HG03342 (cell line): ENCODE results near the gene PKIB.
"Not testable (repeated sequence)": the region's sequence is repeated elsewhere in the genome, so short reads cannot be mapped to it uniquely, and the experiment has no call there.

Experiments
- ATAC-seq: cut with Tn5 transposase; IDR thresholded peaks from one replicate; pipeline ENCODE4 v1.9.1; 2021; ENCODE audit warnings: mild to moderate bottlenecking, moderate library complexity; ENCODE audit not compliant: unreplicated experiment

The PKIB gene

GRCh38 chr6:122736616-122737015 is 126.4 kb downstream of the PKIB start:
- ATAC-seq = no peak

DNA sequence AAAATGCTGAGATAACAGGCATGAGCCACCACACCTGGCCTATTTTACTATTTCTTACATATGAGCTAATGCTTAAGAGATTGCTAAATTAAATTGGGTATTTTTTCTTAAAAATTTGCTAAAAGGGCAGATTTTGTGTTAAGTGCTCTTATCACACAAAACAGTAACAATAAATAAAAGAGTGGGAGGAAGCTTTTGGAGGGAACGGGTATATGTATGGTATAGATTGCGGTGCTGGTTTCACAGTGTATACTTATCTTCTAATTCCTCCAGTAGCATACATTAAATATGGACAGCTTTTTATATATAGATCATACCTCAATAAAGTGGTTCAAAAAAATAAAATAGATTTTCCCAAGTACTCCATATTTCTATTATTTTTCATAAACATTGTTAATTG is 129.9 kb downstream of the PKIB start:
- ATAC-seq = no peak

DNA sequence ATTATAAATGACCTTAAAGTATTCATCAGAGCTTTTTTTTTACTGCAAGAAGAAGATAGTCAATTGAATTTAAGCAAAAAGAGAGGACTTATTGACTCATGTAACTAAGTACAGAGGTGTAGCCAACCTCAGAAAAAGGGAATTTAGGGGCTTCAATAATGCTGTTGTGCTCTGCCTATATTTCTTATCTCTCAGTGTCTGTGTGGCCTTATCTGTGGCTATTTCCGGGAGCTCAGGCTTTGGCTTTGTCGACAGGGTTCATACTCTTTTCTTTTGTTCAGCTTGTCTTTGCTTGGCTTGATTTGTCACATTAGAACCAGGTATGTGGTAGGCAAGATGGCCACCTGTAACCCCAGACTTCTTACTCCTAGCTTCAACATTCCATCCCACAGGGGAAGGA is 130.7 kb downstream of the PKIB start:
- no peak for ATAC-seq

DNA sequence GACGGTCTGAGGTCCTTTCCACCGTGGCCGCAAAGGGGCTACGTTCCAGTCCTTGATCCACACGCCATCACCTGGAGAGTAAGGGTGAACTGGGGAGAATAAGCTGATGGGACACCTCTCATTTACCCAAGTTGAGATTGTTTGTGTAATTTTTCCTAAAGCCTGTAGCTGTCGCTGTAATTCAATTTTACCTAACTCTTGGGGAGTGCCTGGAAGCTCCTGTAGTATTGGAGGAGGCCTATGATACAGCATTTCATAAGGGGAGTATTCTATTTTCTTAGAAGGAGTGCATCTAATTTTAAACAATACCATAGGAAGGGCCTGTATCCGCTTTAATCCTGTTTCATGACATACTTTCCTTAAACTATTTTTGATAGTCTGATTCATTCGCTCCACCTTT is 134.0 kb downstream of the PKIB start:
- not testable (repeated sequence) for ATAC-seq

GRCh38 chr6:122744856-122745255 is 134.7 kb downstream of the PKIB start:
- ATAC-seq = not testable (repeated sequence)

DNA sequence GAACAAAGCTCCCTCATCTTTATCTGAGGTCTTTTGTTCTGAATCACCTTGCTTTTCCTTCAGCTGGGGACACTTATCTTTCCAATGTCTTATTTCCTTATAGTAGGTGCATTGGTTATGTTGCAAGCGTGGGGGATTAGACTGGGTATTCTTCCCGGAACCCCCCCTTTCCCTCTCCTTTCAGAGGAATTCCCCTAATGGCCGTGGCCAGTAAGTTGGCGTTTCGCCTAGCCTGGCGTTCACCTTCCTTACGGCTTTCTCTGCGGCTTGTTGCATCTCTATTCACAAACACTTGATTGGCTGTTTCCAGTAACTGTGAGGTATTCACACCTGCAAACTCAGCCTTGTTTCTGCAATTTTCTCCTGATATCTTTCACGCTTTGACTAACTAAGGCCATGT is 136.5 kb downstream of the PKIB start:
- ATAC-seq = no peak

DNA sequence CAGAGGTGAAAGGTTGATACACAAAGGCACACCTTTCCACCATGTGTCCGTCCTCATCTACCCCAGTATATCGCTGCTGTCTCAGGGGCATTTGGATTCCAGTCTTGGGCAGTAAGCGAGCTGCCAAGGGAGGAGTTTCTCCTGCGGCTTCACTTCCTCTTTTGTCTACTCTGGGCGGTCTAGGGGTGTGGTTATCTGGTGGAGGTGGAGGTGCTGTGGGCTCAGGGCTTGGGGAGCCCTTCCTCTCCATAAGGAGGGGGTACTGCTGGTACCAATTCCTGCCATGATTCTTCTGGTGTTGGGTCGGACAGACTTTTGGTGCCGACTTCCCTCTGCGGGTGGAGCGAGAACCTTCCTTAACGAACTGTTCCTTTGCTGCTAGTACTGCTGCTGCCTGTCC is 137.4 kb downstream of the PKIB start:
- ATAC-seq = no peak

DNA sequence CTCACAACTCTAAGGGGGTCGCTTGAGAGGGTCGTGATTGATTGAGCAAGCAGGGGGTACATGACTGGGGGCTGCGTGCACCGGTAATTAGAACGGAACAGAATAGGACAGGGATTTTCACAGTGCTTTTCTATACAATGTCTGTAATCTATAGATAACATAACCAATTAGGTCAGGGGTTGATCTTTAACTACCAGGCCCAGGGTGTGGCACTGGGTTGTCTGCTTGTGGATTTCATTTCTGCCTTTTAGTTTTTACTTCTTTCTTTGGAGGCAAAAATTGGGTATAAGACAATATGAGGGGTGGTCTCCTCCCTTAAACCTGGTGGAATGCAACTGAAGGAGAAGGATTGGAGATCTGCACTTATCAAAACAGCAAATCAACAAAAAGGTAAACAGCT is 138.7 kb downstream of the PKIB start:
- not testable (repeated sequence) for ATAC-seq

GRCh38 chr6:122749451-122750050 is 139.3 kb downstream of the PKIB start:
- no peak for ATAC-seq

- ATAC-seq = peak; percentile 87
Measured at GRCh38 chr6:122751326-122751725, 141.1 kb downstream of the PKIB start.

- no peak for ATAC-seq
Measured at GRCh38 chr6:122752459-122752858, 142.3 kb downstream of the PKIB start.

DNA sequence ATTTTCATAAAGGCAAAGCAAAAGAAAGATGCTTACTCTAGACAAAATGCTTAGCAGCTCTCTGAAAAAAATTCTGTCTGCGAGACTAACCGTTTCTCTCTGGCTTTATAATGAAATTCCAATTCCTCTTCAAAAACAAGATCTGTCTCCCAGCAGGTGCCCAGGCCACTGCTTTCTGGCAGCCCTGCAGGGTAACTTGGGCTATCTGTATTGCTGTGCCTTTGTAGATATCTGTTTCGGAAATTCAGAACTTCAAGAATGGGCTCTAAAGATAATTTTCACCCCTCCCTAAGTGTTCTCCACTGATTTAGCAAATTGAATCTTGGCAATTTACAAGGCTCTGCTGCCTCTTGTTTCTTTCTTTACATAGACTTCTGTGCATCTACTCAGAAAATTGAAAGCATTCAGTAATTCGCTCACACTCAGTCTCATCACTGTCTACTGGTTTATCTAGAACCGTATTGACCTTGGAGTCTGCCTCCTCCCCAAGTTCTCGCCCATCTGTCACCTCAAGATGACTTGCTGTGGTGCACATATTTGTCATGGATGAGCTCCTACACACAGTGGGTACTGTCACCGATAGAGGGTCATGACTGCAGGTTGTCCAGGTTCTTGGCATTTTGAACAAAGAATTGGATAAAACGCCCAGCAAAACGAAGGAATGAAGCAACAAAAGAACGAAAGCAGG is 142.9 kb downstream of the PKIB start:
- ATAC-seq = no peak

GRCh38 chr6:122753688-122754056 is 143.5 kb downstream of the PKIB start:
- ATAC-seq = no peak

DNA sequence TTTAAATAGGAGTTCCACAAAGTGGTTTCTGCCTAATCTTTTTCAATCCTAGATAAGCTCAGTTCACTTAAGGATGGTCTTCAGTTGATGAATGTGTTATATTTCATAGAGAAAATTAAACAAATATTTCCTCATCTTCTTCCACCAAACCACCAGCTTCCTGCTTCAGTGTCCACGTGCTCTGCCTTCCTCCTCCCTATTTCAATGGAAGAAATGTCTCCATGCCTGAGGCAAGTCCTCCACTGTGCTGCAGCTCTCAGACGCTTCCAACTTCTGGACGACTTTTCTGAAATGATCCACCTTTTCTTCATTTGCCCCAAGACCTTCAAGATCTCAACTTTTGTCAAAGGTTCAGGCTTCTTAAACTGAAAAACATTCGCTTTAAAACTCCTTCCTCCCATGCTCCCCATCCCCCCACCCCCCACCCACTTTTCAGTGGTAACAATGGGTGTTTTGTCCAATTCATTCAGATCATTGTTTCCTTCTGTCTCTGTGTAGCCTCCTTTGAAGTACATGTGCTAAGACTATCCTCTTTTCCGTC is 144.1 kb downstream of the PKIB start:
- ATAC-seq = no peak

GRCh38 chr6:122755901-122756300 is 145.7 kb downstream of the PKIB start:
- no peak for ATAC-seq

DNA sequence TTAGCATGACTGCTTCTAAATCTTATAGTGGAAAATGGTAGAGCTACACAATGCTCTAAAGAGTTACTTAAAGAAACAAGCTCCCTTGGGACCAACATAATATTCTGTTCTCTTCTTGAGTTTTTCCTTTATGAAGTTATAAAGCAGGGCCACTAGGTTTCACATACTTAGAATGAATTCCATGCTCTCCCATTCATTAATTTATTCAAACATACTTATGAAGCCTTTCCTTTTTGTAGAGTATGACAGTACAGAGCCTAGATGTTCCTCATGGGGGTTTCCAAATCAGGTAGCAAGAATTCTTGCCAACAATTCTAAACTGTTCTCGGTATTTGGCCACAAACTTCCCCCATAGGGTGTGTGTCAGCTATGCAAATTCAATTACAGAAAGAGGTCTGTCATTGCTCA is 148.7 kb downstream of the PKIB start:
- ATAC-seq = peak; percentile 100

DNA sequence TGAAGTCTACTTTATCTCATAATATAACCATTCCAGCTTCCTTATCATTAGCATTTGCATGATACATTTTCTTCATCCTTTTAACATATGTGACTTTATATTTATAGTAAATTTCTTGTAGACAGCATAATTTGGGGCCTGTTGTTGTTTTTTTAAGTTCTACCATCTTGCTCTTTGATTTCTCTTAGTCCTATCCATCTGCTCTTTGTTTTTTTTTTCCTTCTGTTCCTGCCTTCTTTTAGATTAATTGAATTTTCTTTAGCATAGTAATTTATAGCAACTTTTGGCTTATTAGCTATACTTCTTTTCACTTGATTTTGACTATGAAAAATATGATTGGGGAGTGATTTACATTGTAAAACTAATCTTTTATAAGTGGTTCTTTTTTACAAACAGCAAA is 150.1 kb downstream of the PKIB start:
- no peak for ATAC-seq

DNA sequence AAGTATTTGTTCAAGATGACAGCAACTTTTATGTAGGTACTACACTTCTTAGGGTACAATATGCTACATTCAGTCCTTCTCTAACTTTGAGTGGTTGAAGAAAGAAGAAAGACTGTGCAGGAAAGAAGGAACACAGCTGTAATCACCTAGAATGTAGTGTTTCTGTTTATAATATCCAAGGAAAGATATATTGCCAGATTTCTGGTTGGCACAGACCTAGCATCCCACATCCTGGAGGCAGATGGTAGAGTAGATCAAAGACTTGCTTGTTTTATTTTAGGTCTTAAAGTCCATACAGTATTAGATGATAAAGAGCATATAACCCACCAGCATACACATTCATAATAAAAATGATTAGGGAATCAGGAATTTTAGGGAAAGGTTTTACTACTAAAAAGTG is 156.1 kb downstream of the PKIB start:
- ATAC-seq = no peak

- ATAC-seq = no peak
Measured at GRCh38 chr6:122770835-122771601, 160.8 kb downstream of the PKIB start.

- ATAC-seq = no peak
Measured at GRCh38 chr6:122772724-122773415, 162.7 kb downstream of the PKIB start.
